Smooth muscle cell (in vitro differentiated cells): ENCODE data around the gene GNPAT. TPM values are rescaled to one million over a fixed set of nuclear protein-coding genes. Genes with fewer than 3 reads are reported as not detected.

Experiments used
- DNase-seq: peaks from one replicate; lab custom pipeline; 2025; ENCODE audit not compliant: unreplicated experiment; lab: John Stamatoyannopoulos, UW
- H2AFZ ChIP-seq: fragments of 200-600 bp; sonication (generic); 2 replicates; pipeline ENCODE4 v1.6.0; 2016; ENCODE audit warnings: antibody characterized with exemption, low read depth, mild to moderate bottlenecking
- H3F3A ChIP-seq: fragments of 200-600 bp; sonication (generic); 2 replicates; pipeline ENCODE4 v1.6.0; 2017; ENCODE audit warnings: antibody characterized with exemption, low read depth
- H3K27ac ChIP-seq: fragments of 200-600 bp; sonication (generic); 2 replicates; pipeline ENCODE4 v1.5.1; 2016; ENCODE audit warnings: low read depth, mild to moderate bottlenecking
- H3K27me3 ChIP-seq: fragments of 200-600 bp; sonication (generic); 2 replicates; pipeline ENCODE4 v1.6.1; 2016; ENCODE audit warnings: low read depth, mild to moderate bottlenecking
- H3K36me3 ChIP-seq: fragments of 200-600 bp; sonication (generic); 2 replicates; pipeline ENCODE4 v1.5.1; 2016; ENCODE audit warnings: low read depth
- H3K4me1 ChIP-seq: fragments of 200-600 bp; sonication (generic); 2 replicates; pipeline ENCODE4 v1.5.1; 2016; ENCODE audit warnings: low read depth
- H3K4me2 ChIP-seq: fragments of 200-600 bp; sonication (generic); 2 replicates; pipeline ENCODE4 v1.6.0; 2016; ENCODE audit warnings: mild to moderate bottlenecking
- H3K4me3 ChIP-seq: fragments of 200-600 bp; sonication (generic); 2 replicates; pipeline ENCODE4 v1.5.1; 2016; ENCODE audit warnings: mild to moderate bottlenecking
- H3K79me2 ChIP-seq: fragments of 200-600 bp; sonication (generic); 2 replicates; pipeline ENCODE4 v1.6.0; 2016; ENCODE audit warnings: low read depth, mild to moderate bottlenecking
- H3K9ac ChIP-seq: fragments of 200-600 bp; sonication (generic); 2 replicates; pipeline ENCODE4 v1.6.0; 2016; ENCODE audit warnings: low read depth
- H3K9me3 ChIP-seq: fragments of 200-600 bp; sonication (generic); replicated peaks from 2 replicates; pipeline ENCODE4 v1.5.1; 2016; ENCODE audit warnings: low read depth
- H4K20me1 ChIP-seq: fragments of 200-600 bp; sonication (generic); 2 replicates; pipeline ENCODE4 v1.6.0; 2016; ENCODE audit warnings: low read depth
- CTCF ChIP-seq: fragments of 200-600 bp; sonication (generic); IDR thresholded peaks from 2 replicates; pipeline ENCODE4 v1.5.1; 2017; ENCODE audit warnings: borderline replicate concordance, mild to moderate bottlenecking, antibody characterized with exemption; ENCODE audit not compliant: insufficient read depth, poor library complexity, severe bottlenecking
- WGBS: methylation state at CpG from one replicate; pipeline ENCODE4 v1.1.7; 2016; ENCODE audit warnings: low lambda C conversion rate; 5-methylcytosine and 5-hydroxymethylcytosine counted together
- polyA plus RNA-seq: library from polyadenylated mRNA; unstranded; fragments of >200 nt; fragmentation: Nextera tagmentation; extraction: Ambion mirVana; gene quantifications from 2 replicates; pipeline ENCODE4 v1.2.1, GENCODE V29; 2016
- small RNA-seq: library from RNA; depleted of rRNA; stranded (forward); fragments of <200 nt; gene quantifications from one replicate; pipeline ENCODE3, GENCODE V24; 2014
- total RNA-seq: library from RNA; depleted of rRNA; stranded (reverse); fragments of >200 nt; gene quantifications from 2 replicates; pipeline ENCODE4 v1.2.3, GENCODE V29; 2014

GNPAT gene
- total and polyA plus RNA-seq, 2 experiments from 2014 or later, result 43.9 to 45.8 TPM

GRCh38 chr1:231322880-231323530 lies 82.0 kb downstream of the GNPAT start:
- H3K4me1 ChIP-seq, result no peaks in the 10 kb centered on the region
- WGBS, result 95% methylated on average over 7 of the region's 7 CpGs
- no peak for DNase-seq
- no peak for TF ChIP-seq CTCF
- no peaks in the 10 kb centered on the region for H3F3A ChIP-seq
- no peak overlapping the region for H3K27ac ChIP-seq
- H3K9me3 ChIP-seq, result no peaks in the 10 kb centered on the region
- H2AFZ ChIP-seq, result no peak overlapping the region
- H3K36me3 ChIP-seq, result no peaks in the 10 kb centered on the region
- H4K20me1 ChIP-seq, result no peaks in the 10 kb centered on the region
- no peaks in the 10 kb centered on the region for H3K79me2 ChIP-seq
- H3K27me3 ChIP-seq, result no peaks in the 10 kb centered on the region
- H3K4me2 ChIP-seq, result no peak overlapping the region
- H3K4me3 ChIP-seq, result no peak overlapping the region
- H3K9ac ChIP-seq, result no peak overlapping the region

GRCh38 chr1:231324660-231325059 lies 83.6 kb downstream of the GNPAT start:
- H3K27me3 ChIP-seq, result no peaks in the 10 kb centered on the region
- no peak overlapping the region for H3K4me2 ChIP-seq
- no peaks in the 10 kb centered on the region for H3K36me3 ChIP-seq
- no peaks in the 10 kb centered on the region for H3K9me3 ChIP-seq
- H3K4me3 ChIP-seq, result no peak overlapping the region
- no peaks in the 10 kb centered on the region for H3K4me1 ChIP-seq
- WGBS, result 79% methylated on average over 5 of the region's 5 CpGs
- no peaks in the 10 kb centered on the region for H4K20me1 ChIP-seq
- H3F3A ChIP-seq, result no peaks in the 10 kb centered on the region
- no peak overlapping the region for H3K9ac ChIP-seq
- TF ChIP-seq CTCF, result no peak
- H2AFZ ChIP-seq, result no peak overlapping the region
- H3K27ac ChIP-seq, result no peak overlapping the region
- no peak for DNase-seq
- no peaks in the 10 kb centered on the region for H3K79me2 ChIP-seq

DNA sequence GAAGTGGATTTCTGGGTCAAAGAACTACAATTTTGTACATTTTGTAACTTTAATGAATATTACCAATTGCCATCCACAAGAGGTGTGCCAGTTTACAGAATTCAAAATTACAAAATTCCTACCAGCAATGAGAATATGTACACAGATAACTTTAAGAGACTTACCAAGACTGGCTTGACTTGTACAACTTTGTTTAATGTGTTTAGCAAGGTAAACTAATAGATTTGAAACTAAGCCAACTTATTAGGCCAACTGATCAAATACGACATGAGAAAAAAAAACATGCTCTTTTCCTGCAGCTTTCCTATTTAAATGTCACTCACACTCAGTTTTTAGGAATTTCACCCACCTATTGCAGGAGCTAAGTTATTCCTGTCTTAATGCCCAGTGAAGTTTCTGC lies 85.2 kb downstream of the GNPAT start:
- 79% methylated on average over 1 of the region's 1 CpG for WGBS
- Histone ChIP-seq H4K20me1 (peaks cover 5% of the 10 kb centered on the region), H3K4me2 (no peak overlapping the region), H3K79me2 (no peaks in the 10 kb centered on the region), H3K27ac (no peak overlapping the region), H3K36me3 (no peaks in the 10 kb centered on the region), H2AFZ (no peak overlapping the region), H3K9me3 (no peaks in the 10 kb centered on the region), H3K4me1 (no peaks in the 10 kb centered on the region), H3K27me3 (no peaks in the 10 kb centered on the region), H3K9ac (no peak overlapping the region), H3F3A (no peaks in the 10 kb centered on the region), H3K4me3 (no peak overlapping the region)
- no peak for DNase-seq
- TF ChIP-seq CTCF, result no peak

Small RNA genes within 50 kb of the gene (small RNA-seq; reads per million reads assigned to genes)
- gene RNA5SP80, result not detected

Other genes starting within 250 kb of the GNPAT start
- 34.9 and 40.3 TPM in 2 replicates for gene FAM89A, start 201.0 kb upstream of the GNPAT start, total RNA-seq
- 45.3 and 58.6 TPM in 2 replicates for gene FAM89A, start 201.0 kb upstream of the GNPAT start, polyA plus RNA-seq
- gene TRIM67, start 79.2 kb upstream of the GNPAT start, total RNA-seq, result 0.04 TPM in 1 of 2 replicates, not detected in the other
- gene TRIM67, start 79.2 kb upstream of the GNPAT start, polyA plus RNA-seq, result 0.13 and 0.25 TPM in 2 replicates
- gene EXOC8, start 96.6 kb downstream of the GNPAT start, total RNA-seq, result 15.6 and 19.7 TPM in 2 replicates
- 4.2 and 4.3 TPM in 2 replicates for gene EXOC8, start 96.6 kb downstream of the GNPAT start, polyA plus RNA-seq
- gene SPRTN, start 97.1 kb downstream of the GNPAT start, total RNA-seq, result 16.9 and 24.1 TPM in 2 replicates
- 8.7 and 9.6 TPM in 2 replicates for gene SPRTN, start 97.1 kb downstream of the GNPAT start, polyA plus RNA-seq
- 36.8 and 38.5 TPM in 2 replicates for gene EGLN1, start 181.1 kb downstream of the GNPAT start, total RNA-seq
- gene EGLN1, start 181.1 kb downstream of the GNPAT start, polyA plus RNA-seq, result 15.7 and 21.2 TPM in 2 replicates